Thymus (tissue), 11 donors: ENCODE data around the gene ELMO3. TPM values are rescaled to one million over a fixed set of nuclear protein-coding genes. Genes with fewer than 3 reads are reported as not detected.

Experiments used
- DNase-seq, 9 donors: peaks; one replicate each; pipeline ENCODE4 v3.0.0-alpha.2; 2013; ENCODE audit warnings: low spot score in 9 of 9, low read depth in 6 of 9, missing footprints in 1 of 9
- H3K27ac ChIP-seq, 2 donors: one replicate each; pipeline ENCODE4 v1.5.1; 2013; ENCODE audit warnings: control low read depth in 1 of 2, low read depth in 1 of 2, low read length in 1 of 2, mild to moderate bottlenecking in 1 of 2, moderate library complexity in 1 of 2
- H3K27me3 ChIP-seq, 2 donors: one replicate each; pipeline ENCODE4 v1.5.1; 2013; ENCODE audit warnings: low read length in 1 of 2; ENCODE audit not compliant: control insufficient read depth in 2 of 2, insufficient read depth in 1 of 2
- H3K36me3 ChIP-seq, 2 donors: one replicate each; pipeline ENCODE4 v1.5.1; 2013; ENCODE audit warnings: low read length in 1 of 2, mild to moderate bottlenecking in 1 of 2, moderate library complexity in 1 of 2; ENCODE audit not compliant: control insufficient read depth in 2 of 2, insufficient read depth in 2 of 2
- H3K4me1 ChIP-seq, 2 donors: one replicate each; pipeline ENCODE4 v1.5.1; 2013; ENCODE audit warnings: low read length in 2 of 2; ENCODE audit not compliant: control insufficient read depth in 2 of 2, insufficient read depth in 2 of 2
- H3K4me3 ChIP-seq, 2 donors: one replicate each; pipeline ENCODE4 v1.5.1; 2013; ENCODE audit warnings: low read length in 2 of 2, control low read depth in 1 of 2, mild to moderate bottlenecking in 1 of 2
- H3K9me3 ChIP-seq, 2 donors: one replicate each; pipeline ENCODE4 v1.5.1; 2013; ENCODE audit warnings: low read length in 1 of 2, mild to moderate bottlenecking in 1 of 2; ENCODE audit not compliant: control insufficient read depth in 2 of 2, insufficient read depth in 1 of 2
- WGBS: extraction: QIAGEN DNeasy Blood & Tissue Kit; methylation state at CpG from one replicate; pipeline ENCODE4 v1.1.7; 2013; 5-methylcytosine and 5-hydroxymethylcytosine counted together
- polyA plus RNA-seq: library from polyadenylated mRNA; stranded (reverse); fragments of 200-250 nt; gene quantifications from one replicate; pipeline ENCODE4 v1.2.3, GENCODE V29; 2013
- total RNA-seq: library from RNA; stranded (reverse); fragments of 120-200 nt; gene quantifications from one replicate; pipeline ENCODE4 v1.2.4, GENCODE V29; 2013
- donor health status: healthy.

The ELMO3 gene
- total and polyA plus RNA-seq, 2 donors, result 2.3 to 15.3 TPM

DNA sequence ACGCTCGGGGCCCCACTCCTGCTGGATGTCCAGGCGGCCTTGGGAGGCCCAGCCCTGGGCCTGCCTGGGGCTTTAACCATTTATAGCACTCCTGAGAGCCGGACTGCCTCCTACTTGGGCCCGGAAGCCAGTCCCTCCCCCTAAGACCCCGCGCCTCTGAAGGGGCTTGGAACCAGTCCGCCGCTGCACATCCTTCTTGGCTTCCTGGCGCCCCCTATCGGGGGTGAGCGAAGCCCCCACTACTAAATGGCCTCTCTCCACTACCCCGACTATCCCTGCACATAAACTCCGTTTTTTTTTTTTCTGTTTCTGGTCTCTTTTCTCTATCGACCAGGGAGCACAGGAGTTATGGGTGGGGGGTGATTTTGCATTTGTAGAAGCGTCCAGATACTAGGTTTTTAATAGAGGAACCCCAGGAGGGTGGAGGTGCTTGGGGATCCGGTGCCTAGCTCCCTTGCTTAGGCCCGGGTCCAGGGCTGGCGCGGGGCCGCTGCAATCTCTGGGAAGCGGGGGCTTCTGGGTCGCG, 29.2 kb upstream of the ELMO3 start:
- peaks cover 87 to 100% of the 10 kb centered on the region in 2 donors for H3K27me3 ChIP-seq
- peak overlapping the region in 1 of 2 donors; percentile 46 for H3K27ac ChIP-seq
- H3K4me3 ChIP-seq, result peak overlapping the region in 1 of 2 donors; percentile 35
- H3K9me3 ChIP-seq, result peaks cover 1 to 14% of the 10 kb centered on the region in 2 donors
- peaks cover 6 to 27% of the 10 kb centered on the region in 2 donors for H3K4me1 ChIP-seq
- WGBS, result 10% methylated on average over 24 of the region's 24 CpGs
- no peaks in the 10 kb centered on the region for H3K36me3 ChIP-seq
- no peak for DNase-seq

DNA sequence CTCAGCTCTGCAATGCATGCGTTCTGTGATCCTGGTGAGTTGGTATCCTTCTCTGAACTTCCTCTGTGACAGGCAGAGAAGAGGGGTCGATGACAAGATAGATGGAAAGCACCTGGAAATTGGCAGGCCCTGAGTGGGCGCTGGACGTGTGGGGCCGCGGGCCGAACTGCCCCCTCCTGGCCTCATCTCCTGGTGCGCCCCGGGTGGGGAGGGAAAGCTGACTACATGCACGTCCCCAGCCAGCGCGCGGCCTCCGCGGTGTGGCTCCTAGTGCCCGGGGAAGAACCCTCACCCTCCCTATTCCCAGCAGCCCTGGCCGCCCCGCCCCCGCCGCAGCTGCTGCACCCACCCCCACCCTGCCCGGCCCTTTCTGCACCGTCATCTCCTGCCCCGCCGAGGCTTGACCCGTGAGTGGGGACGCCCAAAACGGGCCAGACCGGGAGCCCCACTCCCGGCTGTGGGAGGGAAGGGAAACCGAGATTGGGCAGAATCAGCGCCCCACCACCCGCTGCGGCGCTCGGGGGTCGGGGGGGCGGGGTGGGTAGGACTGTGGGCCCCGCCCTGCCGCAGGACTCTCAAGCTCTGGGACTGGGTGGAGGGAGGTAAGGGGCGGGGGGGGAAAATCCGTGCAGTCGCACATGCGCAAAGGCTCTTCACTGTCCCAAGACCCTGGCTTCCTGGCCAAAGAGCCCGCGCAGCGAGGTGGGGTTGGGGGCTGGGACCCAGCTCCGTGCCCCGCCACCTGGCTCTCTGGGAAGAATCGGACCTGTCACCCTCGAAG, 28.6 kb upstream of the ELMO3 start, which contains the start of gene NOL3:
TSS of gene NOL3 (plus strand) at position 371 of the 781 bp plus-strand sequence.
- no peak for DNase-seq
- Histone ChIP-seq H3K4me3 (peak within 1 kb of the TSS in 1 of 2 donors; percentile 35), H3K4me1 (peaks cover 6 to 24% of the 10 kb centered on the region in 2 donors), H3K9me3 (peaks cover 1 to 14% of the 10 kb centered on the region in 2 donors), H3K36me3 (no peaks in the 10 kb centered on the region), H3K27me3 (peaks cover 87 to 100% of the 10 kb centered on the region in 2 donors), H3K27ac (peak within 1 kb of the TSS; percentile 17 to 72)
- 2% methylated on average over 50 of the region's 50 CpGs for WGBS

DNA sequence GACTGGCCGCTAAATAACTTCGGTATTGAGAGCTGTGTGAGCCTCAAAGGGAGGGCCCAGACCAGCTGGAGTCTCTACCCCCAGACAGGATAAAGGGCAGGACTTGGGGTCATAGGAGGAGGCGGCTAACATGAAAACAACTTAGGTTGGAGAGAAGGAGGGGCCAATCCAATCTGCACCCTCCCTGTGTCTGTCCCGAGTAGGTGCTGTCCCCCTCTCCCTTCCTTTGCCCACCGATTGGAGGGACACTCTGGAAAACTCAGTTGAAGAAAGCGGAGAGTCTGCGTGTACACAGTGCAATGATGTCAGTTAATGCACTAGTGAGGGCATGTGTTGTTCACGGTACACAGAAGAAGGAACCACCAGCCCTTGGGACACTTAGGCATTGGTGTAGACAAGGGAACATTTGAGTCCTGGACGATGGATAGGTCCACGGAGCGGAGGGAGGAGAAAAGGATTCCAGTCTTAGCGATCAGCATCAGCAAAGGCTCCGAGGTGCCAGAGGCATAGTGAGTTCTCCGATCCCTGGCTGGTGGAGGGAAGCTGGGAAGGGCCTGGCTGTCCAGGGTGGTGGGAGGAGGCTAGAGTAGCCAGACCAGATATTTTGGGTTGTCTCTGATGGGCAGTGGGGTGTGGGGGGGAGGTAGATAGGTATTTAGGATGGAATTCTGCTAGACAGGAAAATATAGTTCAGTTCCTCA, 27.8 kb upstream of the ELMO3 start:
- 54% methylated on average over 14 of the region's 14 CpGs for WGBS
- DNase-seq, result no peak
- peaks cover 1 to 14% of the 10 kb centered on the region in 2 donors for H3K9me3 ChIP-seq
- H3K36me3 ChIP-seq, result no peaks in the 10 kb centered on the region
- H3K4me1 ChIP-seq, result peaks cover 6 to 24% of the 10 kb centered on the region in 2 donors
- H3K27ac ChIP-seq, result peak overlapping the region; percentile 17 to 72
- no peak overlapping the region for H3K4me3 ChIP-seq
- peaks cover 81 to 100% of the 10 kb centered on the region in 2 donors for H3K27me3 ChIP-seq

DNA sequence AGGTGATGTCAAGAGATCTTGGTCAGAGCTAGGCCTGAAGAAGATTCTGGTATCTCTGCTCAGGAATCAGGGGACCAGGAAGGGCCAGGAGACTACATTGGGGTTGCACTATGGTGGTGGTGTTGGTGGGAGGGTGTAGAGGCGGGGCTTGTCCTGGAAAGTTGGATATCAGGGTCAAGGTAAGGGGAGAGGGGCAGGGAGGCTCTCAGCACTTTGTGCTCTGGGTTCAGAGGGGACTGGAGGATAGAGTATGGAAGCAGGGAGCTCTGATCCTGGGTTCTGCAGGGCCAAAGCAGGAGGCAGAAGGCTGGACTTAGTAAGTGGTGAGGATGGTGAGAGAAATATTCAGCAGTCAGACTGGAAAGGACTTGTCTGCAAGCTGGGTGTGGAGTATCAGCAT, 25.6 kb upstream of the ELMO3 start:
- Histone ChIP-seq H3K36me3 (no peaks in the 10 kb centered on the region), H3K9me3 (peaks cover 1 to 7% of the 10 kb centered on the region in 2 donors), H3K4me3 (no peak overlapping the region), H3K27me3 (peaks cover 78 to 100% of the 10 kb centered on the region in 2 donors), H3K4me1 (peaks cover 8 to 27% of the 10 kb centered on the region in 2 donors), H3K27ac (no peak overlapping the region)
- DNase-seq, result no peak
- 95% methylated on average over 1 of the region's 1 CpG for WGBS

DNA sequence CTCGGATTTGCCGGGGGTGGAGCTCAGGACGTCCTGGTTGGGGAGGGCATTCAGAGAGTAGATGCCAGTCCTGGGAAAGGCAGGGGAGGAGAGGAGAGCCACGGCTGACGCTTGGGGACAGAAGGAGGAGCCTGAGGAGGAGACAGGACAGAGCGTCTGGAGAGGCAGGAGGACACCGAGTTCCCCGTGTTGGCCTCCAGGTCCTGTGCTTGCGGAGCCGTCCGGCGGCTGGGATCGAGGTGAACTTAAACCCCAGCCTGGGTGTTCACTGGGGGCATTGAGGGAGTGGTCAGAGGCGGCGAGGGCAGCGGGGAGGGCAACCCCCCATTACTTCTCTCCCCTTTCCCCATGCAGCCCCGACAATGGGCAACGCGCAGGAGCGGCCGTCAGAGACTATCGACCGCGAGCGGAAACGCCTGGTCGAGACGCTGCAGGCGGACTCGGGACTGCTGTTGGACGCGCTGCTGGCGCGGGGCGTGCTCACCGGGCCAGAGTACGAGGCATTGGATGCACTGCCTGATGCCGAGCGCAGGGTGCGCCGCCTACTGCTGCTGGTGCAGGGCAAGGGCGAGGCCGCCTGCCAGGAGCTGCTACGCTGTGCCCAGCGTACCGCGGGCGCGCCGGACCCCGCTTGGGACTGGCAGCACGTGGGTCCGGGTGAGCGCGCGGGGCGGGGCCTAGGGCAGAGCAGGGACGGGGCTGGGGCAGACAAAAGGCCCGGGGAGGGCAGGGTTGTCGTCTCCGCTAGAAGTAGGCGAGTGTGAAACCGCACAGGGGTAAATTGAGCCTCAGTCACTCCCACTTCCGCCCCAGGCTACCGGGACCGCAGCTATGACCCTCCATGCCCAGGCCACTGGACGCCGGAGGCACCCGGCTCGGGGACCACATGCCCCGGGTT, 24.9 kb upstream of the ELMO3 start:
- Histone ChIP-seq H3K27me3 (peaks cover 78 to 100% of the 10 kb centered on the region in 2 donors), H3K27ac (no peak overlapping the region), H3K9me3 (peaks cover 1 to 7% of the 10 kb centered on the region in 2 donors), H3K4me3 (peak overlapping the region in 1 of 2 donors; percentile 20), H3K4me1 (peaks cover 10 to 33% of the 10 kb centered on the region in 2 donors), H3K36me3 (no peaks in the 10 kb centered on the region)
- DNase-seq, result no peak
- WGBS, result 2% methylated on average over 71 of the region's 71 CpGs

DNA sequence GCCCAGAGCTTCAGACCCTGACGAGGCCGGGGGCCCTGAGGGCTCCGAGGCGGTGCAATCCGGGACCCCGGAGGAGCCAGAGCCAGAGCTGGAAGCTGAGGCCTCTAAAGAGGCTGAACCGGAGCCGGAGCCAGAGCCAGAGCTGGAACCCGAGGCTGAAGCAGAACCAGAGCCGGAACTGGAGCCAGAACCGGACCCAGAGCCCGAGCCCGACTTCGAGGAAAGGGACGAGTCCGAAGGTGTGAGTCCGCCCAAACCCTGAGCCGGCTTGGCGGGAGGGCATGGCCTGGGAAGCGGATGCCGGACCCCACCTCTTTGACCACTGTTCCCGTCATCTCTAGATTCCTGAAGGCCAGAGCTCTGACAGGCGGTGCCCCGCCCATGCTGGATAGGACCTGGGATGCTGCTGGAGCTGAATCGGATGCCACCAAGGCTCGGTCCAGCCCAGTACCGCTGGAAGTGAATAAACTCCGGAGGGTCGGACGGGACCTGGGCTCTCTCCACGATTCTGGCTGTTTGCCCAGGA, 24.2 kb upstream of the ELMO3 start:
- no peak overlapping the region for H3K27ac ChIP-seq
- H3K27me3 ChIP-seq, result peaks cover 74 to 100% of the 10 kb centered on the region in 2 donors
- peaks cover 2 to 4% of the 10 kb centered on the region in 2 donors for H3K9me3 ChIP-seq
- H3K36me3 ChIP-seq, result no peaks in the 10 kb centered on the region
- no peak for DNase-seq
- WGBS, result 33% methylated on average over 31 of the region's 31 CpGs
- peak overlapping the region in 1 of 2 donors; percentile 20 for H3K4me3 ChIP-seq
- H3K4me1 ChIP-seq, result peaks cover 10 to 31% of the 10 kb centered on the region in 2 donors

DNA sequence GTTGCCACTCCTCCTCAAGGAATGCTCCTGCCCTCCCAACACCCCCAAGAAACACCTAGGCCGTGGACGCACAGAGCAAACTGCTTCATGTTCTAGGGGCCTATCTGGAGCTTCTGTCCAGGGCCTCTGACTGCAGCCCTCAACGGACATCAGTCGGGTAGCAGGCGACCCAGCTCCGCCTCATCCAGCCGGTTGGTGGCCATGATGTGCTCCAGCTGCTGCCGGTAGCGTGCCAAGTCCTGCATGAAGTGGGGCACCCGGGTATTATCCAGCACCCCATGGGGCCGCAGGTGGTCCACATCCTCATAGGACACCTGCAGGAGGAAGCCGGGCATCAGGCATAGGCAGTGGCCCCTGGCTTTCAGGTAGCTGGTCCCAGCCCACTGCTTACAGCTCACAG, 22.3 kb upstream of the ELMO3 start:
- 96% methylated on average over 12 of the region's 12 CpGs for WGBS
- peaks cover 2 to 4% of the 10 kb centered on the region in 2 donors for H3K9me3 ChIP-seq
- H3K4me1 ChIP-seq, result peaks cover 7 to 22% of the 10 kb centered on the region in 2 donors
- H3K36me3 ChIP-seq, result no peaks in the 10 kb centered on the region
- peaks cover 57 to 84% of the 10 kb centered on the region in 2 donors for H3K27me3 ChIP-seq
- no peak for DNase-seq
- H3K4me3 ChIP-seq, result no peak overlapping the region
- no peak overlapping the region for H3K27ac ChIP-seq
